GM23338 (cell line): ENCODE data around the gene ISLR2. TPM values are rescaled to one million over a fixed set of nuclear protein-coding genes. Genes with fewer than 3 reads are reported as not detected.
A peak's percentile ranks its signal among the peaks of the same experiment; 100 is the strongest.

Experiments used
- ATAC-seq: fragments of 200-7000 bp; cut with Tn5 transposase; 3 replicates; pipeline ENCODE4 v1.9.1; 2020
- DNase-seq: peaks from one replicate; pipeline ENCODE4 v3.0.0-alpha.2; 2015; ENCODE audit warnings: low spot score
- H2AFZ ChIP-seq: fragments of 200-600 bp; sonication (generic); 2 replicates; pipeline ENCODE4 v1.8.0; 2016; ENCODE audit warnings: antibody characterized with exemption, mild to moderate bottlenecking, moderate library complexity
- H3F3A ChIP-seq: fragments of 200-600 bp; sonication (generic); replicated peaks from 2 replicates; pipeline ENCODE4 v1.8.0; 2017; ENCODE audit warnings: antibody characterized with exemption, mixed run types, low read depth
- H3K27ac ChIP-seq: fragments of 200-600 bp; sonication (generic); 2 replicates; pipeline ENCODE4 v1.6.1; 2016; ENCODE audit warnings: low read depth
- H3K27me3 ChIP-seq: fragments of 200-600 bp; sonication (generic); 2 replicates; pipeline ENCODE4 v1.8.0; 2016; ENCODE audit warnings: mild to moderate bottlenecking, mixed run types, moderate library complexity; ENCODE audit not compliant: insufficient read depth
- H3K36me3 ChIP-seq: fragments of 200-600 bp; sonication (generic); 2 replicates; pipeline ENCODE4 v1.8.0; 2016; ENCODE audit warnings: mild to moderate bottlenecking; ENCODE audit not compliant: insufficient read depth
- H3K4me1 ChIP-seq: fragments of 200-600 bp; sonication (generic); 2 replicates; pipeline ENCODE4 v1.8.0; 2016; ENCODE audit warnings: mild to moderate bottlenecking, moderate library complexity; ENCODE audit not compliant: insufficient read depth
- H3K4me2 ChIP-seq: fragments of 200-600 bp; sonication (generic); 2 replicates; pipeline ENCODE4 v1.7.1; 2017; ENCODE audit warnings: mixed run types
- H3K4me3 ChIP-seq: fragments of 200-600 bp; sonication (generic); 2 replicates; pipeline ENCODE4 v1.6.1; 2016; ENCODE audit warnings: mixed run types
- H3K79me2 ChIP-seq: fragments of 200-600 bp; sonication (generic); replicated peaks from 2 replicates; pipeline ENCODE4 v1.8.0; 2017; ENCODE audit warnings: mild to moderate bottlenecking; ENCODE audit not compliant: insufficient read depth
- H3K9me2 ChIP-seq: fragments of 200-600 bp; sonication (generic); 2 replicates; pipeline ENCODE4 v1.8.0; 2017; ENCODE audit not compliant: insufficient read depth
- H4K20me1 ChIP-seq: fragments of 200-600 bp; sonication (generic); replicated peaks from 2 replicates; pipeline ENCODE4 v1.8.0; 2017; ENCODE audit warnings: mild to moderate bottlenecking; ENCODE audit not compliant: insufficient read depth
- H3K27ac Mint-ChIP-seq: 2 replicates; pipeline ENCODE4 v1.8.0; 2020; ENCODE audit warnings: inconsistent platforms, mild to moderate bottlenecking, moderate library complexity, mixed read lengths
- H3K27me3 Mint-ChIP-seq: 3 replicates; pipeline ENCODE4 v1.8.0; 2022; ENCODE audit warnings: low read depth, mild to moderate bottlenecking, moderate library complexity, mixed read lengths, inconsistent platforms; ENCODE audit not compliant: insufficient read depth, poor library complexity
- H3K36me3 Mint-ChIP-seq: 3 replicates; pipeline ENCODE4 v1.8.0; 2021; ENCODE audit warnings: low read depth, mild to moderate bottlenecking, inconsistent platforms, moderate library complexity, mixed read lengths
- H3K4me1 Mint-ChIP-seq: 3 replicates; pipeline ENCODE4 v1.8.0; 2020; ENCODE audit warnings: mild to moderate bottlenecking, inconsistent platforms, mixed read lengths
- H3K4me3 Mint-ChIP-seq: 3 replicates; pipeline ENCODE4 v1.8.0; 2021; ENCODE audit warnings: moderate library complexity, mild to moderate bottlenecking, inconsistent platforms, mixed read lengths
- H3K9me3 Mint-ChIP-seq: 3 replicates; pipeline ENCODE4 v1.8.0; 2020; ENCODE audit warnings: moderate library complexity, mild to moderate bottlenecking, inconsistent platforms, mixed read lengths
- ETS1 ChIP-seq: IDR thresholded peaks from 2 replicates; pipeline ENCODE4 v1.6.1; 2016; ENCODE audit warnings: antibody characterized with exemption
- EZH2 ChIP-seq: fragments of 200-600 bp; sonication (generic); IDR thresholded peaks from one replicate; pipeline ENCODE4 v1.8.0; 2017; ENCODE audit warnings: antibody characterized with exemption, mild to moderate bottlenecking, low read depth; ENCODE audit not compliant: unreplicated experiment
- EZH2phosphoT487 ChIP-seq: fragments of 200-600 bp; sonication (generic); IDR thresholded peaks from one replicate; pipeline ENCODE4 v1.8.1; 2018; ENCODE audit warnings: antibody characterized with exemption; ENCODE audit not compliant: unreplicated experiment
- ZNF114 ChIP-seq: fragments of 250-450 bp; sonication (Bioruptor Pico); IDR thresholded peaks from 2 replicates; pipeline ENCODE4 v1.5.0; 2020; ENCODE audit warnings: mild to moderate bottlenecking, moderate library complexity
- polyA plus RNA-seq: library from polyadenylated mRNA; unstranded; fragments of >200 nt; fragmentation: Nextera tagmentation; extraction: Ambion mirVana; gene quantifications from 2 replicates; pipeline ENCODE4 v1.2.1, GENCODE V29; 2016
- total RNA-seq: library from RNA; depleted of rRNA; stranded (reverse); fragments of >200 nt; shearing (Covaris generic); gene quantifications from 2 replicates; pipeline ENCODE4 v1.2.3, GENCODE V29; 2014

Gene ISLR2
- total and polyA plus RNA-seq, 2 experiments from 2014 or later: 0.13 to 0.21 TPM

GRCh38 chr15:74130849-74131627 lies 652 bp downstream of the ISLR2 start:
- no peaks in the 10 kb centered on the region for H4K20me1 ChIP-seq
- peak overlapping the region; percentile 92 for H3K4me2 ChIP-seq
- ATAC-seq (no peak), DNase-seq (peak; percentile 29)
- peak overlapping the region; percentile 68 for H3K4me3 Mint-ChIP-seq
- peaks cover 52% of the 10 kb centered on the region for H3K4me1 Mint-ChIP-seq
- H3K27ac Mint-ChIP-seq: no peak overlapping the region
- H3K36me3 ChIP-seq: no peaks in the 10 kb centered on the region
- TF ChIP-seq EZH2phosphoT487 (peak; percentile 25), EZH2 (peak; percentile 97), ZNF114 (CRISPR knock-in tag) (no peak)
- peaks cover 95% of the 10 kb centered on the region for H3K27me3 Mint-ChIP-seq
- peak overlapping the region; percentile 75 for H3K4me3 ChIP-seq
- no peaks in the 10 kb centered on the region for H3K79me2 ChIP-seq
- H3F3A ChIP-seq: peaks cover 23% of the 10 kb centered on the region
- H2AFZ ChIP-seq: no peak overlapping the region
- H3K4me1 ChIP-seq: peaks cover 53% of the 10 kb centered on the region
- no peak overlapping the region for H3K27ac ChIP-seq
- H3K9me3 Mint-ChIP-seq: peaks cover 6% of the 10 kb centered on the region; the same call in 2 of the 3 replicates
- H3K36me3 Mint-ChIP-seq: no peaks in the 10 kb centered on the region; the same call in 2 of the 3 replicates
- peaks cover 100% of the 10 kb centered on the region for H3K27me3 ChIP-seq
- H3K9me2 ChIP-seq: no peaks in the 10 kb centered on the region

GRCh38 chr15:74131628-74132413 lies 1.4 kb downstream of the ISLR2 start:
- Histone ChIP-seq H4K20me1 (no peaks in the 10 kb centered on the region), H3K4me2 (peak overlapping the region; percentile 94), H3K9me2 (no peaks in the 10 kb centered on the region), H3K4me1 (peaks cover 52% of the 10 kb centered on the region), H3K27ac (no peak overlapping the region), H3K79me2 (no peaks in the 10 kb centered on the region), H3F3A (peaks cover 23% of the 10 kb centered on the region), H2AFZ (no peak overlapping the region), H3K4me3 (peak overlapping the region; percentile 75), H3K36me3 (no peaks in the 10 kb centered on the region), H3K27me3 (peaks cover 98% of the 10 kb centered on the region)
- peaks cover 53% of the 10 kb centered on the region for H3K4me1 Mint-ChIP-seq
- peaks cover 99% of the 10 kb centered on the region for H3K27me3 Mint-ChIP-seq
- H3K27ac Mint-ChIP-seq: no peak overlapping the region
- H3K36me3 Mint-ChIP-seq: no peaks in the 10 kb centered on the region; the same call in 2 of the 3 replicates
- peak overlapping the region; percentile 68 for H3K4me3 Mint-ChIP-seq
- DNase-seq (peak; percentile 39), ATAC-seq (no peak)
- TF ChIP-seq EZH2 (peak; percentile 84), ZNF114 (CRISPR knock-in tag) (no peak), ETS1 (no peak)
- H3K9me3 Mint-ChIP-seq: peaks cover 6% of the 10 kb centered on the region; the same call in 2 of the 3 replicates
